BJ (cell line): Measurements from ENCODE around the gene PIAS1. TPM values are rescaled to one million over a fixed set of nuclear protein-coding genes. Genes with fewer than 3 reads are reported as not detected.

Experiments used
- CTCF ChIA-PET: fragments of 350-600 bp; formaldehyde crosslinking; extraction: SDS; loops from one replicate; lab custom pipeline; 2021; ENCODE audit warnings: antibody characterized with exemption, inconsistent platforms; lab: Yijun Ruan, JAX
- POLR2A ChIA-PET: fragments of 300-600 bp; sonication (Branson Sonifier 250); formaldehyde crosslinking; extraction: SDS; loops from one replicate; lab custom pipeline; 2021; ENCODE audit warnings: antibody characterized with exemption; lab: Charles Lee
- DNase-seq: peaks from one replicate; pipeline ENCODE4 v3.0.0-alpha.2; 2011; ENCODE audit warnings: low read depth
- H3K27me3 ChIP-seq: 2 replicates; pipeline ENCODE4 v1.6.0; 2011; ENCODE audit warnings: low read length; ENCODE audit not compliant: control insufficient read depth, insufficient read depth
- H3K36me3 ChIP-seq: 2 replicates; pipeline ENCODE4 v1.5.1; 2011; ENCODE audit warnings: low read length; ENCODE audit not compliant: control insufficient read depth, insufficient read depth
- H3K4me3 ChIP-seq: 2 replicates; pipeline ENCODE4 v1.5.1; 2011; ENCODE audit warnings: low read depth, mild to moderate bottlenecking, control low read depth, low read length
- CTCF ChIP-seq: IDR thresholded peaks from 2 replicates; pipeline ENCODE4 v1.5.1; 2011; ENCODE audit warnings: low read depth, mild to moderate bottlenecking, control low read depth, inconsistent platforms, low read length, moderate library complexity; ENCODE audit not compliant: insufficient read depth
- polyA plus RNA-seq: library from polyadenylated mRNA; depleted of rRNA; stranded (reverse); fragments of >200 nt; gene quantifications from 2 replicates; pipeline ENCODE4 v1.2.3, GENCODE V29; 2011

The PIAS1 gene
- polyA plus RNA-seq, 1 experiment = 37.4 TPM

GRCh38 chr15:68196445-68197169 is 142.5 kb downstream of the PIAS1 start:
- ChIA-PET POLR2A (no interaction called here), CTCF (interaction anchor here (1.1 kb wide), 1 partner anchor 334 kb away, joined by 5 read pairs; no protein-coding TSS in a partner anchor)
- H3K36me3 ChIP-seq = peaks cover 1% of the 10 kb centered on the region
- H3K4me3 ChIP-seq = no peak overlapping the region
- no peaks in the 10 kb centered on the region for H3K27me3 ChIP-seq
- no peak for TF ChIP-seq CTCF
- no peak for DNase-seq

- no peak for DNase-seq
- no peak for TF ChIP-seq CTCF
- Histone ChIP-seq H3K4me3 (no peak overlapping the region), H3K27me3 (no peaks in the 10 kb centered on the region), H3K36me3 (no peaks in the 10 kb centered on the region; the same call in none of the 2 replicates)
- ChIA-PET POLR2A (no interaction called here), CTCF (no interaction called here)
Measured at GRCh38 chr15:68197170-68197492, 143.0 kb downstream of the PIAS1 start.

GRCh38 chr15:68197661-68198437 is 143.7 kb downstream of the PIAS1 start:
- CTCF ChIA-PET = interaction anchor here (1.1 to 1.4 kb wide), 2 partner anchors 12 to 14 kb away, joined by 3 to 4 read pairs; no protein-coding TSS in a partner anchor
- no peaks in the 10 kb centered on the region; the same call in none of the 2 replicates for H3K36me3 ChIP-seq
- no peak for DNase-seq
- H3K27me3 ChIP-seq = no peaks in the 10 kb centered on the region
- no peak overlapping the region for H3K4me3 ChIP-seq
- TF ChIP-seq CTCF = no peak
- POLR2A ChIA-PET = no interaction called here

GRCh38 chr15:68199340-68199739 is 145.2 kb downstream of the PIAS1 start:
- DNase-seq = no peak
- POLR2A ChIA-PET = no interaction called here
- H3K36me3 ChIP-seq = no peaks in the 10 kb centered on the region; the same call in 1 of the 2 replicates
- no peaks in the 10 kb centered on the region for H3K27me3 ChIP-seq
- CTCF ChIA-PET = interaction anchor here (1.1 to 1.4 kb wide), 2 partner anchors 11 to 12 kb away, joined by 3 to 4 read pairs; no protein-coding TSS in a partner anchor
- no peak overlapping the region for H3K4me3 ChIP-seq
- no peak for TF ChIP-seq CTCF

- no peak for DNase-seq
- CTCF ChIA-PET = interaction anchor here (1.5 to 3.0 kb wide), 2 partner anchors 11 to 336 kb away, joined by 3 to 16 read pairs; no protein-coding TSS in a partner anchor
- Histone ChIP-seq H3K4me3 (no peak overlapping the region), H3K36me3 (no peaks in the 10 kb centered on the region; the same call in 1 of the 2 replicates), H3K27me3 (no peaks in the 10 kb centered on the region)
- no peak for TF ChIP-seq CTCF
- POLR2A ChIA-PET = no interaction called here
Measured at GRCh38 chr15:68200016-68200861, 146.1 kb downstream of the PIAS1 start.
